GM21723 (cell line): ENCODE results near the gene DENND2A.
"Not testable (repeated sequence)": the region's sequence is repeated elsewhere in the genome, so short reads cannot be mapped to it uniquely, and the experiment has no call there.

ENCODE experiments used
- ATAC-seq: cut with Tn5 transposase; IDR thresholded peaks from one replicate; pipeline ENCODE4 v1.9.1; 2021; ENCODE audit warnings: mild to moderate bottlenecking, moderate library complexity; ENCODE audit not compliant: unreplicated experiment

DENND2A gene

DNA sequence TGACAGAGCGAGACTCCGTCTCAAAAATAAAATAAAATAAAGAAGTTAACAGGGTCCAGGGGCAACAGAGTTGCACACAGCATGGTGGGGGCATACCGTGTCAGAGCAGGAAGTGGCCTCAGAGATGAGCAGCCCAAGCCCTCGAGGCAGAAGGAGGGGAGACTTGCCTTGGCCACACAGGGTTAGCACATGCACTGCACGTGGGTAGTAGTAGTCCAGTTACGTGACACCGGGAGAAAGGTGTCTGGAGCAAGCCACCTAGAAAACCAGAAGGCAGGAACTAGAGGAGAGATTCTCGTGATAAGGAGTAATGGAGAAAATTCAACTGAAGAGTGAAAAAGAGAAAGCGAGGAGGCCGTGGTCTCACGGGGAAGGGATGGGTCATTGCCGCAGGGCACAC is 9.8 kb upstream of the DENND2A start:
- ATAC-seq: no peak

DNA sequence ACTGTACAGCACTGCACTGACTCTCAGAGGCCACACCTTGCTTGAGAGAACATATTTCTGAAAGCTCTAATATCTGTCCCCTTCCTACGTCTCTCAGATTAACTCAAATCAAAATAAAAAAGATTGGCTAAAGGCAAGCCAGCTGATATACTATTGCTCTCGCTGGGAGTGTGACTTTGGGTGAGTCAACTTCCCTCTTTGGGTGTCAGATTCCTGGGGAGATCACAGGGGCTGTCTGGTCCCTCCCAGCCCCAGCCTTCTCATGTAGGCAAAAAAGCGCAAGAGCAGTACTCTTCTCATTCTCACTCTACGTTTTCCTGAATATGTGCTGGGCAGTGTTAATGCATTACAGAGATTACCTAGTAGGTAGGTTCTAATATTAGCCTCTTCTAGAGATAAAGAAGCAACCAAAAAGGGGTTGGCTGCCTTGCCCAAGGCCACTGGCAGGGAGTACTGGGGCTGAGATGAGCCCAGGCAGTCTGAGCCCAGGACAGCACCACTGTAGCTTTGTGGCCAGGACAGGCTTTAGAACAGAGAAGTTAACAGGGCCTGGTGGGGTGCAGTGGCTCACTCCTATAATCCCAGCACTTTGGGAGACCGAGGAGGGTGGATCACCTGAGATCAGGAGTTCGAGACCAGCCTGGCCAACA is 9.1 kb upstream of the DENND2A start:
- no peak for ATAC-seq

- peak; percentile 85 for ATAC-seq
Measured at GRCh38 chr7:140646931-140647647, 6.5 kb upstream of the DENND2A start.

DNA sequence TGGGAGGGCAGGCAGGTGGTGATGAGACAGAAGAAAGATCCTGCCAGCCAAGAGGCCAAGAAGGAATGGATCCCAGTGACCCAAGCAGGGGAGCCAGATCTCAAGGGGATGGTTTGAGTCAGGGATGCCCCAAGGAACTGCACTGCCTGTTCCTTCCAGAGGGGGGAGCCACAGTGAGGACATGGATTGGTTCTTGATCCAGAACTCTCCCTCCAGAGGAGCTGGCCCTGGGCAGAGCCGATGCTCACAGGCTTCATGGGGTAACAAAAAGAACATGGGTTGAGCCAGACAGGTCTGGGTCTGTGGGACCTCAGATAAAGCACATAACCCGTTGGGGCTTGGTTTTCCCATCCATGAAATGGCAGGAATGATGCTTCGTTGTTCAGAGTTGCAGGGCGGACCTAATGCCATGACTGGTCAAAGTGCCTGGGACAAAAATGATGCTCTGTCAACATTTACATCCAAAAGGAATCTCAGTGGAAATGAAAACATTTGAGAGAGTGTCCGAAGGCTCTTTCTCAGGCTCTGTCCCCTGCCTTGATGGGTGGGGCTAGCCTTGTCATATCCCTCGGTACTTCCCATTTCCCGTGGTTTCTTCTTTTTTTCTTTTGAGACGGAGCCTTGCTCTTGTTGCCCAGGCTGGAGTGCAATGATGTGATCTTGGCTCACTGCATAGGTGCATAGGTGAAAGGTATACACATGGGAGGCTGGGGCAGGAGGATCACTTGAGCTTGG is 4.7 kb upstream of the DENND2A start:
- ATAC-seq: no peak

DNA sequence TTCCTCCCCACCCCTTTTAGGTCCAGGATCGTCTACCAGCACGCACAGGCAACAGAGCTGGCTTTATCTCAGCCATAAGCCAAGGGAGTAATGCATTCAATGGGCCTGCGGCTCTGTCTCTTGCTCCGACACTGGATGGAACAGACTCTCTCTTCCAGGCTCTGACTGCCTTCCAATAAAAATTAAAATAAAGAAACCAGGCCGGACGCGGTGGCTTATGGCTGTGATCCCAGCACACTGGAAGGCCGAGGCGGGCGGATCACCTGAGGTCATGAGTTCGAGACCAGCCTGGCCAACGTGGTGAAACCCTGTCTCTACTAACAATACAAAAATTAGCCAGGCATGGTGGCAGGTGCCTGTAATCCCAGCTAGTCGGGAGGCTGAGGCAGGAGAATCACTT is 4.1 kb upstream of the DENND2A start:
- not testable (repeated sequence) for ATAC-seq

DNA sequence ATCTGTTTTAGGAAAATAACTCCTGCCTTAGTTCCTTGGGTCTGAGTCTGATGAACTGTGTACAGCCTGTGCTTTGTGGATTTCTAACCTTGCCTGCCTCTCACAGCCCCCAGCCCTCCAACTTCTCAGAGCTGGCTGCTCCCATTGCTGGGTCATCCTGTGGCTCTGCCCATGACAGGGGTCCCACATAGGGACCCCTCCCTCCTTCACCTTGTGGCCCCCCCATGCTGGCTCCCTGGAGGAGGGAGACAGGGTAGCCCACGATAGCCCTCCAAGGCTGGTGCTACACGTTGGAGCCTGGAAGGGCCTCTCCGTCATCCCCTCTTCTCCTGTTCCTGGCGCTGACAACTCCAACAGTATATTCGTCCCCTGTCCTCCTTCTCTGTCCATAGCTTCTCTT is 2.8 kb upstream of the DENND2A start:
- ATAC-seq: no peak

DNA sequence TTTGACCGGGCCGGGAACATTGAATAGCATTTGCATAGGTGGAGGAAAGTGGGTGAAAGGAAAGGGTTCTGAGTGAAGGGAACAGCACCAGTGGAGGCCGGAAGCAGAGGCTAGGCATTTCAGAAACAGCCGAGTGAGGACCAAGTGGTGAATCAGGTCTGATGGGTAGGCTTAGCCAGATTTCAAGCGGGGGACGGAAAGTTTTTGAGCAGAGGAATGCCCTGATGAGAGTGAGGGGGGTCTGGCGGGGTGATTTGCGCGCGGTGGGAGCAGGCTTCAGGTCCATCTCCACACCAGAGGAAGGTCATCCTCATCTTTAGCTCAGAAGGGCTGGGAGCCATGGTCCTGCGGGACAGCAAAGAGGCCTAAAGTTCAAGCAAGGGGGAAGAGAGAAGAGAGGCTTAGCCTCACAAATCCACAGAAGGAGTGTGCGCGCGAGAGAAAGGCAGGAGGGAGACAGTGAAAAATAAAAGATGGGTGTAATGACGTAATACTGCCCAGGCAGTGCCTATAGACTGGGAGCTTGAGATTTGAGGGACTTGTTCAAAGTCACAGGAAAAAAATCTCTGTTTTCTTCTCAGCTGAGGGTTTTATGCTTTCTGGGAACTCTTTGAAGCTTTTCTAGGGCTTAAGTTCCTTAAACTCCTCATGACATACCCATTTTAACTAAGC is 1.0 kb upstream of the DENND2A start:
- no peak for ATAC-seq

DNA sequence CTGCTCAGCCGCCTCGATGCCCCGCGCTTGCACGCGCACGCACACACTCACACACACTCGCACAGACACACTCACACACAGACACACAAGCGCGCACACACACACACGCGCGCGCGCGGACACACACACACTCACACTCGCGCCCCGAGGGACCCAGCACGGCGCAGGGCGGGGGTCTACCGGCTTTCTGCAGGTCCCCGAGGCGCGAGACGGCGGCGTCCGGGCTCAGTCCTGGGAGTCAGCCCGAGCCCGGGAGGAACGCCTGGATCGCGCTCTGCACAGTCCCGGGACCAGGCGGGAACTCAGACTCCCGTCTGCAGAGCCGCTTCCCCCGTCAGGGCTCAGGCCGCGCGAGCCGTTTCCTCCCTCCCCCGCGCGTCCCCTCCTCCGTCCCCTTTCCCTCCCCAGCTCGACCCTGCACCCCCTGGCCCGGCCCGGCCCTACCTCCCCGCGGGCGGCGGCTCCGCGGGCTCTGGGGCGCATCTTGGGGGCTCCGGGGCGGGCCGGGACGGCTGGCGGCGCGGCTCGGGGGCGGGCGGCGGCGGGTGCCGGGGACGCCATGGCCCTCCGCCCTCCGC is 464 bp downstream of the DENND2A start:
- ATAC-seq: no peak

DNA sequence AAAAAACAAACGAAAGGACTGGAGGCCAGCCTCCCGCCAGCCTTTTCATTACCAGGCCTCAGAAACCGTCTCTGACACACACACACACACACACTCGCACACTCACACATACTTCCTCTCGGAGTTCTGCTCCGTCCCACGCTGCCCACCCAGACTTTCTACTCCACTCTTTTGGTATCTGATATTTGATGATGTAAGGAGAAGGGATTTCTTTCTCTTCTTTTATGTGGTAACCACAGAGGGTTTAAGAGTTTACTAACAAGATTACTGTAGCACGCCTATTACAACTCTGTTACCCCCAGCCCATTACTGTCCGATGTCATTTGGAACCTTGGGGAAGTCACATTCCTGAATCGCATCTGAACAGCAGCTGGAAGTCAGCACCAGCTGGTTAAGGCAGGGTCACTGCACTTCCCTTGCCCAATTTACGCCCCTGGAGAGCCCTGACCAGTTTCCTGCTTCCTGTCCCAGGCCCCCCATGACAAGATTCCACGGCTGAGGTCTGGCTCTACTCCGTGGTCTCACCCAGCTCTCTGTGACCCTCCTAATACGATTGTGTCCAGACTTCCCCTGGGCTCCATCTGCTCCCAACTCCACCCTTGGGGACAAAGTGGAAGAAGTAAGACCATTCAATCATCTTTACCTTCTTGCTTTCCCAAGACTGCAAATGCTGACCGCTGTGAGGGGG is 1.1 kb downstream of the DENND2A start:
- no peak for ATAC-seq

DNA sequence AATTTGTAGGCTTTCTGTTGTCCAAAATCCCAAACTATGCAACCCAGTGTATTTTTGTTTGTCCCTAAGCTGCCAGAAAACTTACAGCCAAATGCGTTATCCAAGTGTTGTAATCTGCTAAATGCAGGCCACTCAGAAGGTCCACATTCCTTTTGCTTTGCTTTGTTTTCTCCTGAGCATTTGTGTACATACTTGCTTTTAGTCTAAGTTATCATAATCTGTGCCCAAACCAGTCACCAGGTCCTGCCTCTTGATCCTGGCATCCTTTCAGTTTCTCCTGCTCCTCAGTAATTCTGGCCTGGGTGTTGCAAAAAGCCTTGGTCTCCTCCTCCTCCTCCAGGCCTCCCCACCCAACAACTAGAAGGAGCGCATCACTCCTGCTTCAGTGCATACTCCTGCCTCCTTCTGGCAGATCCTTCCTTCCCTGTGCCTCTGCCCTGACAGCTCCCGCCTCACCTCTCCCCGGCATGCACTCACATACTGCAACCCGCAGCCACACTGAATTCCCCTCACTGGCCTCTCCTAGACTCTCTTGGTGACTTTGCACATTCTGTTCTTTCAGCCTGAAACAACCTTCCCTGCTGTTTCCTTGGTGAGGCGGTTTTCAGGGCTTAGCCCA is 2.3 kb downstream of the DENND2A start:
- no peak for ATAC-seq

DNA sequence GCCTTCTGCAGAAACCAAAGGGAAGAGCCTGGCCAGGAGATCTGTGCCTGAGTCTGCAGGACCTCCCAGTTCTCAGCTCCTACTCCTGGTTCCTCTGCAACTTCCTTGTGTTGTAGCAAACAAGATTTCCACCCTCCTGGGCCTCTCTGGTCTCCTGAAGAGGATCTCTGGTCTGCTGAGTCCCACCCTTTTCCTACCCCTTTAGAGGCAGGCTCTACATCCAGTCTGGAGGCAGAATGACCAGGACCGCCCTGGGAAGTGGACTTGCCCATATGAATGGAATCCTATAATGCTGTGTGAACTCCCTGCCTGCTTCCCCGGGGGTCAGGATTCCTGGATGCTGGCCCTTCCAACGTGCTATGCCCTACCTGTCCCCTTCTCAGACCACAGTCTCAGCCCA is 3.2 kb downstream of the DENND2A start:
- ATAC-seq: no peak

DNA sequence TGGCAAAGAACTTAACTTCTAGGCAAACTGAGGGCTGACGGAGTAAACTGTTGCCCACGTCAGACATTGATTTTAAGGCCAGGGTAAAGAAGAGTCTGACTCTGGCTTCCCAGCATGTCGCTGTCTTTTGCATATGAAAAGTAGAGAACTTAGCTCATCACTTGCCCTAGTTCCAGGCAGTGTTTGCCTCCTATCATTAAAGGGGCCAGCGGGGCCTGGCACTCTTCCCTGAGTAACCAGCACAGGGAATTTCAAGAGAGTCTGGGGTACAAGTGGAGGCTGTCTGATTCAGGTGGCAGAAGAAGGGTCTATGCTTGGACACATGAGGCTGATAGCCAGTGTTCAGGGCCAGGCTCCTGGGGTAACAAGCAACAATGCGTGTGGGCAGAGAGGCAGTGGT is 4.8 kb downstream of the DENND2A start:
- no peak for ATAC-seq

DNA sequence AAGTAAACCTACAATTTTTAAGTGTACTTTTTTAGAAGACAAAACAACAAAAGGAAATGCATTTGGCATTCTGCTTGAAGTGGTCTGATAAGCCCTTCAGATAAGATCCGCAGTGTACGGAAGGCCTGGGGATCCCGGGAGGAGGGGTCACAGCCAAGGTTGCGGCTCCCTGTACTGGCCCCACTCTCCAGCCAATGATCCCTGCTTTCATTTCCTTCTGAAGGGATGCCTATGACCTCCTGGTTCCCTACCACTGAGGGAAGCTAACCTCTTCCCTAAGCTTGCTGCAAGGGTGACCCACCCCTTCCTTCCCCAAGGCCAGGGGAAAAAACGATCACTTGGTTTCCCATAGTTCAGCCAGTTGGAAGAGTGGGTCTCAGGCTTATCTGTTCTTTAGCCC is 5.3 kb downstream of the DENND2A start:
- no peak for ATAC-seq

GRCh38 chr7:140631602-140632001 is 9.0 kb downstream of the DENND2A start:
- no peak for ATAC-seq

DNA sequence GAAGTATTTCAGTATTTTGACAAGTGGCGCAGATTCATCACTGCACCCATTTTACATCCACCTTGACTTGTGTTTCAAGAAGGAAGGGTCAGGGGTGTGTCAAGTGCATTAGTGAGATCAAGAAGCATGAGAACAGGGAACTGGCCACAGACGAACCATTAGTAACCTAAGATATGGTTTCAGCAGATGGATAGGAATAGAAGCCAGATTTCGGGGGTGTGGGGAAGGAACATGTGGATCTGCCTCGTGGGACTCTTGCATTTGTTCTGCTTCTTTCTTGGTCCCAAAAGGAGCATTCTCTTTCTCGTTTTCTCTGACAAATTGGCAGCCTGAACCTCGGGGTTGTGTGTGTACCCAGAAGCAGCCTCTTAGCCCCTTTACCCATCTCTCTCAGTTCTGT is 9.6 kb downstream of the DENND2A start:
- no peak for ATAC-seq

- no peak for ATAC-seq
Measured at GRCh38 chr7:140625908-140626868, 14.4 kb downstream of the DENND2A start.

DNA sequence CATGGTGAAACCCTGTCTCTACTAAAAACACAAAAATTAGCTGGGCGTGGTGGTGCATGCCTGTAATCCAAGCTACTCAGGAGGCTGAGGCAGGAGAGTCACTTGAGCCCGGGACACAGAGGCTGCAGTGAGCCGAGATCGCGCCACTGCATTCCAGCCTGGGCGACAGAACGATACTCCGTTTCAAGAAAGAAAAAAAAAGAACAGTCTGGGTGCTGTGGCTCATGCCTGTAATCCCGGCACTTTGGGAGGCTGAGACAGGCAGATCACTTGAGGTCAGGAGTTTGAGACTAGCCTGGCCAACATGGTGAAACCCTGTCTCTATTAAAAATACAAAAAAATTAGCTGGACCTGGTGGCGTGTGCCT is 15.4 kb downstream of the DENND2A start:
- ATAC-seq: not testable (repeated sequence)

- ATAC-seq: no peak
Measured at GRCh38 chr7:140624392-140625191, 16.0 kb downstream of the DENND2A start.
